Measurements from ENCODE around the gene OPCML.

OPCML gene

GRCh38 chr11:132763503-132763902, 768.8 kb downstream of the OPCML start:
- Histone ChIP-seq H3K79me2 (ENCODE audit: insufficient read depth, low read length) (no peaks in the 10 kb centered on the region), H3K9ac (ENCODE audit: low read length) (no peak overlapping the region), H3F3A (ENCODE audit: insufficient read depth, low read length) (no peaks in the 10 kb centered on the region), H3K27ac (ENCODE audit: low read depth, low read length, poor library complexity, severe bottlenecking) (no peak overlapping the region), H3K27me3 (ENCODE audit: insufficient read depth, low read length) (no peaks in the 10 kb centered on the region), H2AFZ (ENCODE audit: low read length) (no peak overlapping the region), H3K4me3 (ENCODE audit: low read depth, low read length, poor library complexity, severe bottlenecking) (no peak overlapping the region), H3K4me2 (ENCODE audit: low read length) (no peak overlapping the region), H3K9me2 (ENCODE audit: low read depth, low read length) (no peaks in the 10 kb centered on the region), H3K36me3 (ENCODE audit: insufficient read depth, low read length) (no peaks in the 10 kb centered on the region), H3K4me1 (ENCODE audit: insufficient read depth, low read length, severe bottlenecking) (no peaks in the 10 kb centered on the region), H4K20me1 (ENCODE audit: insufficient read depth, low read length) (no peaks in the 10 kb centered on the region), H3K9me3 (ENCODE audit: low read length) (no peaks in the 10 kb centered on the region)
- TF ChIP-seq EZH2 (IDR thresholded peaks at IDR 0.05; ENCODE audit: borderline replicate concordance, low read length): no peak
- TF ChIP-seq, protein P1, sequence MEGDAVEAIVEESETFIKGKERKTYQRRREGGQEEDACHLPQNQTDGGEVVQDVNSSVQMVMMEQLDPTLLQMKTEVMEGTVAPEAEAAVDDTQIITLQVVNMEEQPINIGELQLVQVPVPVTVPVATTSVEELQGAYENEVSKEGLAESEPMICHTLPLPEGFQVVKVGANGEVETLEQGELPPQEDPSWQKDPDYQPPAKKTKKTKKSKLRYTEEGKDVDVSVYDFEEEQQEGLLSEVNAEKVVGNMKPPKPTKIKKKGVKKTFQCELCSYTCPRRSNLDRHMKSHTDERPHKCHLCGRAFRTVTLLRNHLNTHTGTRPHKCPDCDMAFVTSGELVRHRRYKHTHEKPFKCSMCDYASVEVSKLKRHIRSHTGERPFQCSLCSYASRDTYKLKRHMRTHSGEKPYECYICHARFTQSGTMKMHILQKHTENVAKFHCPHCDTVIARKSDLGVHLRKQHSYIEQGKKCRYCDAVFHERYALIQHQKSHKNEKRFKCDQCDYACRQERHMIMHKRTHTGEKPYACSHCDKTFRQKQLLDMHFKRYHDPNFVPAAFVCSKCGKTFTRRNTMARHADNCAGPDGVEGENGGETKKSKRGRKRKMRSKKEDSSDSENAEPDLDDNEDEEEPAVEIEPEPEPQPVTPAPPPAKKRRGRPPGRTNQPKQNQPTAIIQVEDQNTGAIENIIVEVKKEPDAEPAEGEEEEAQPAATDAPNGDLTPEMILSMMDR (IDR thresholded peaks at IDR 0.05; ENCODE audit: low read length): no peak

- H3K27ac ChIP-seq (ENCODE audit: low read depth, low read length, poor library complexity, severe bottlenecking): no peak overlapping the region
- no peaks in the 10 kb centered on the region for H3K9me2 ChIP-seq (ENCODE audit: low read depth, low read length)
- H4K20me1 ChIP-seq (ENCODE audit: insufficient read depth, low read length): no peaks in the 10 kb centered on the region
- H3K4me1 ChIP-seq (ENCODE audit: insufficient read depth, low read length, severe bottlenecking): no peaks in the 10 kb centered on the region
- no peaks in the 10 kb centered on the region for H3K27me3 ChIP-seq (ENCODE audit: insufficient read depth, low read length)
- H3K4me3 ChIP-seq (ENCODE audit: low read depth, low read length, poor library complexity, severe bottlenecking): no peak overlapping the region
- H3K9me3 ChIP-seq (ENCODE audit: low read length): no peaks in the 10 kb centered on the region
- H3K79me2 ChIP-seq (ENCODE audit: insufficient read depth, low read length): no peaks in the 10 kb centered on the region
- H3K9ac ChIP-seq (ENCODE audit: low read length): no peak overlapping the region
- H3F3A ChIP-seq (ENCODE audit: insufficient read depth, low read length): no peaks in the 10 kb centered on the region
- H3K36me3 ChIP-seq (ENCODE audit: insufficient read depth, low read length): no peaks in the 10 kb centered on the region
- no peak for TF ChIP-seq EZH2 (IDR thresholded peaks at IDR 0.05; ENCODE audit: borderline replicate concordance, low read length)
- TF ChIP-seq, protein P1 (IDR thresholded peaks at IDR 0.05; ENCODE audit: low read length): no peak
- H3K4me2 ChIP-seq (ENCODE audit: low read length): no peak overlapping the region
- no peak overlapping the region for H2AFZ ChIP-seq (ENCODE audit: low read length)
Observed at GRCh38 chr11:132755934-132756333, 776.4 kb downstream of the OPCML start.

GRCh38 chr11:132751516-132752250, 780.6 kb downstream of the OPCML start:
- H3K9me2 ChIP-seq (ENCODE audit: low read depth, low read length): no peaks in the 10 kb centered on the region
- no peaks in the 10 kb centered on the region for H3K9me3 ChIP-seq (ENCODE audit: low read length)
- H3K4me2 ChIP-seq (ENCODE audit: low read length): no peak overlapping the region
- TF ChIP-seq, protein P1 (IDR thresholded peaks at IDR 0.05; ENCODE audit: low read length): no peak
- TF ChIP-seq EZH2 (IDR thresholded peaks at IDR 0.05; ENCODE audit: borderline replicate concordance, low read length): no peak
- H3K36me3 ChIP-seq (ENCODE audit: insufficient read depth, low read length): no peaks in the 10 kb centered on the region
- no peak overlapping the region for H2AFZ ChIP-seq (ENCODE audit: low read length)
- H3K4me3 ChIP-seq (ENCODE audit: low read depth, low read length, poor library complexity, severe bottlenecking): no peak overlapping the region
- H3K27ac ChIP-seq (ENCODE audit: low read depth, low read length, poor library complexity, severe bottlenecking): no peak overlapping the region
- H3K4me1 ChIP-seq (ENCODE audit: insufficient read depth, low read length, severe bottlenecking): no peaks in the 10 kb centered on the region
- H4K20me1 ChIP-seq (ENCODE audit: insufficient read depth, low read length): no peaks in the 10 kb centered on the region
- H3K79me2 ChIP-seq (ENCODE audit: insufficient read depth, low read length): no peaks in the 10 kb centered on the region
- no peak overlapping the region for H3K9ac ChIP-seq (ENCODE audit: low read length)
- no peaks in the 10 kb centered on the region for H3F3A ChIP-seq (ENCODE audit: insufficient read depth, low read length)
- no peaks in the 10 kb centered on the region for H3K27me3 ChIP-seq (ENCODE audit: insufficient read depth, low read length)

All from OCI-LY1 (cell line).